ENCODE measurements around the gene CRELD1. TPM values are rescaled to one million over a fixed set of nuclear protein-coding genes. Genes with fewer than 3 reads are reported as not detected.

The CRELD1 gene
- total and polyA plus RNA-seq, 12 donors, result 49.5 to 92.1 (median 65.4) TPM

- no peak for ATAC-seq
- intact Hi-C loops (cut with DNase I), result no loop called here
- Histone ChIP-seq H3K36me3 (no peaks in the 10 kb centered on the region), H3K9me3 (no peaks in the 10 kb centered on the region), H3K27ac (no peak overlapping the region), H3K27me3 (no peaks in the 10 kb centered on the region), H3K4me3 (no peak overlapping the region), H3K4me1 (peaks cover 0 to 8% (median 4%) of the 10 kb centered on the region in 9 donors)
- WGBS, 2 donors, result 91 to 96% methylated on average over 3 of the region's 3 CpGs
- TF ChIP-seq CTCF (IDR thresholded peaks at IDR 0.05), result no peak
- DNase-seq, result no peak
Measured at GRCh38 chr3:9908286-9908685, 25.3 kb upstream of the CRELD1 start.

GRCh38 chr3:9909221-9910013 lies 24.2 kb upstream of the CRELD1 start:
- Histone ChIP-seq H3K36me3 (no peaks in the 10 kb centered on the region), H3K4me1 (peaks cover 0 to 9% (median under 1%) of the 10 kb centered on the region in 9 donors), H3K27ac (no peak overlapping the region), H3K27me3 (no peaks in the 10 kb centered on the region), H3K9me3 (no peaks in the 10 kb centered on the region), H3K4me3 (no peak overlapping the region)
- DNase-seq, result no peak
- WGBS, 2 donors, result 88 to 92% methylated on average over 7 of the region's 7 CpGs
- intact Hi-C loops (cut with DNase I), result loop anchor here in 1 of 10 donors (10.0 kb wide), 1 partner anchor 65 kb away; the partner anchor contains the start of gene RPUSD3
- no peak for TF ChIP-seq CTCF (IDR thresholded peaks at IDR 0.05)
- ATAC-seq, result no peak

DNA sequence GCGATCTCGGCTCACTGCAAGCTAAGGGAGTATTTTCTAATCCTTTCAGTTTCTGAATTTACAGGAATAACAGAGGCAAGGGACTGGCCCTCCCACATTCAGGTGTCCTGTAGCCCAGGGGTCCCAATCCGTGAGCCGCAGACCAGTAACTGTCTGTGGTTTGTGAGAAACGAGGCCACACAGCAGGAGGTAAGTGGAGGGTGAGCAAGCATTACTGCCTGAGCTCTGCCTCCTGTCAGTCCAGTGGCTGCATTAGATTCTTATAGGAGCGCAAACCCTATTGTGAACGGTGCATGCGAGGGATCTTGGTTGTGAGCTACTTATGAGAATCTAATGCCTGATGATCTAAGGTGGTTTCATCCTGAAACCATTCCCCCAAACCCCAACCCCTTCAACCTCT lies 21.8 kb upstream of the CRELD1 start:
- intact Hi-C loops (cut with DNase I), result loop anchor here in 1 of 10 donors (10.0 kb wide), 1 partner anchor 67 kb away; the partner anchor contains the start of gene RPUSD3

More for the DNA sequence above, 21.8 kb upstream of the CRELD1 start:
- 78% methylated on average over 8 of the region's 8 CpGs for WGBS, 2 donors
- Histone ChIP-seq H3K4me3 (no peak overlapping the region), H3K36me3 (no peaks in the 10 kb centered on the region), H3K27ac (no peak overlapping the region), H3K9me3 (no peaks in the 10 kb centered on the region), H3K4me1 (peaks cover 7 to 21% (median 15%) of the 10 kb centered on the region in 9 donors), H3K27me3 (no peaks in the 10 kb centered on the region)
- no peak for DNase-seq
- no peak for ATAC-seq
- no peak for TF ChIP-seq CTCF (IDR thresholded peaks at IDR 0.05)

All from heart right ventricle (tissue), 16 donors.